ENCODE results near the gene LARGE1.

GRCh38 chr22:33723915-33724314 is 196.4 kb downstream of the LARGE1 start:
- no peak for TF ChIP-seq MAX (IDR thresholded peaks at IDR 0.05)
- no peak for TF ChIP-seq GABPA (IDR thresholded peaks at IDR 0.05; ENCODE audit: borderline replicate concordance, insufficient read depth, low read length)
